Mesendoderm (in vitro differentiated cells): Measurements from ENCODE around the gene PCDHB12.
A peak's percentile ranks its signal among the peaks of the same experiment; 100 is the strongest.
"Not testable (repeated sequence)": the region's sequence is repeated elsewhere in the genome, so short reads cannot be mapped to it uniquely, and the experiment has no call there.

Experiments used
- DNase-seq: peaks from one replicate; pipeline ENCODE4 v3.0.0; 2013
- H2AK5ac ChIP-seq: 2 replicates; pipeline ENCODE4 v1.6.1; 2013; ENCODE audit warnings: low read length, inconsistent platforms
- H2BK120ac ChIP-seq: 2 replicates; pipeline ENCODE4 v1.6.1; 2013; ENCODE audit warnings: low read depth, mild to moderate bottlenecking, low read length, moderate library complexity, mixed read lengths
- H2BK15ac ChIP-seq: replicated peaks from 2 replicates; pipeline ENCODE4 v1.6.1; 2013; ENCODE audit warnings: low read depth, mild to moderate bottlenecking, moderate library complexity
- H2BK5ac ChIP-seq: 2 replicates; pipeline ENCODE4 v1.6.1; 2013; ENCODE audit warnings: low read length, inconsistent platforms
- H3K18ac ChIP-seq: 2 replicates; pipeline ENCODE4 v1.6.1; 2013; ENCODE audit warnings: mild to moderate bottlenecking, low read length, mixed read lengths
- H3K23ac ChIP-seq: one replicate; pipeline ENCODE4 v1.6.1; 2013; ENCODE audit warnings: low read length
- H3K27ac ChIP-seq: 2 replicates; pipeline ENCODE4 v1.5.1; 2013; ENCODE audit warnings: low read depth, mild to moderate bottlenecking, inconsistent platforms, low read length, moderate library complexity
- H3K27me3 ChIP-seq: 2 replicates; pipeline ENCODE4 v1.6.1; 2013; ENCODE audit warnings: low read length, control low read depth, mild to moderate bottlenecking, inconsistent platforms; ENCODE audit not compliant: insufficient read depth, poor library complexity
- H3K36me3 ChIP-seq: 2 replicates; pipeline ENCODE4 v1.6.1; 2013; ENCODE audit warnings: low read length, inconsistent platforms; ENCODE audit not compliant: control insufficient read depth, insufficient read depth
- H3K4ac ChIP-seq: one replicate; pipeline ENCODE4 v1.6.1; 2013; ENCODE audit warnings: low read depth, mild to moderate bottlenecking, low read length, moderate library complexity
- H3K4me1 ChIP-seq: 2 replicates; pipeline ENCODE4 v1.6.1; 2013; ENCODE audit warnings: low read depth, low read length, inconsistent platforms; ENCODE audit not compliant: control insufficient read depth
- H3K4me2 ChIP-seq: 2 replicates; pipeline ENCODE4 v1.6.1; 2013; ENCODE audit warnings: low read length
- H3K4me3 ChIP-seq: 2 replicates; pipeline ENCODE4 v1.5.1; 2013; ENCODE audit warnings: mild to moderate bottlenecking, low read length
- H3K56ac ChIP-seq: one replicate; pipeline ENCODE4 v1.6.1; 2013; ENCODE audit warnings: low read length
- H3K79me1 ChIP-seq: 2 replicates; pipeline ENCODE4 v1.6.1; 2013; ENCODE audit warnings: low read length, inconsistent platforms
- H3K79me2 ChIP-seq: 2 replicates; pipeline ENCODE4 v1.6.1; 2013; ENCODE audit warnings: mild to moderate bottlenecking, low read length; ENCODE audit not compliant: control insufficient read depth, insufficient read depth
- H3K9ac ChIP-seq: 2 replicates; pipeline ENCODE4 v1.6.1; 2013; ENCODE audit warnings: low read length, inconsistent platforms
- H4K5ac ChIP-seq: one replicate; pipeline ENCODE4 v1.6.1; 2013; ENCODE audit warnings: low read length
- H4K8ac ChIP-seq: one replicate; pipeline ENCODE4 v1.6.1; 2013; ENCODE audit warnings: low read depth, mild to moderate bottlenecking, control low read depth, low read length, moderate library complexity
- WGBS: extraction: QIAGEN DNeasy Blood & Tissue Kit; methylation state at CpG from one replicate; pipeline ENCODE4 v1.1.7; 2013; ENCODE audit warnings: low lambda C conversion rate, missing lambda C conversion rate; ENCODE audit not compliant: insufficient coverage; ENCODE audit errors: extremely low coverage; 5-methylcytosine and 5-hydroxymethylcytosine counted together

PCDHB12 gene

GRCh38 chr5:141241496-141241895, 33.0 kb downstream of the PCDHB12 start:
- H3K4ac ChIP-seq: no peak overlapping the region
- DNase-seq: no peak
- no peaks in the 10 kb centered on the region for H3K27me3 ChIP-seq
- H2BK5ac ChIP-seq: no peak overlapping the region
- H3K4me2 ChIP-seq: no peak overlapping the region
- no peaks in the 10 kb centered on the region for H3K79me1 ChIP-seq
- H4K8ac ChIP-seq: no peak overlapping the region
- no peak overlapping the region for H4K5ac ChIP-seq
- no CpG with 5 or more reads among the region's 43 CpGs for WGBS
- H2BK15ac ChIP-seq: no peak overlapping the region
- H2BK120ac ChIP-seq: no peak overlapping the region
- no peak overlapping the region for H3K9ac ChIP-seq
- H2AK5ac ChIP-seq: no peak overlapping the region
- H3K4me1 ChIP-seq: no peaks in the 10 kb centered on the region
- H3K23ac ChIP-seq: no peak overlapping the region
- no peak overlapping the region for H3K4me3 ChIP-seq
- H3K79me2 ChIP-seq: no peaks in the 10 kb centered on the region
- H3K18ac ChIP-seq: no peak overlapping the region
- H3K27ac ChIP-seq: no peak overlapping the region
- H3K56ac ChIP-seq: no peak overlapping the region
- no peaks in the 10 kb centered on the region for H3K36me3 ChIP-seq

- Histone ChIP-seq H2BK120ac (no peak within 1 kb of the TSS), H3K4me3 (peak within 1 kb of the TSS; percentile 37), H3K27ac (no peak within 1 kb of the TSS), H2BK15ac (no peak within 1 kb of the TSS), H3K36me3 (no peaks in the 10 kb centered on the region), H3K18ac (no peak within 1 kb of the TSS), H3K4me1 (no peaks in the 10 kb centered on the region), H3K23ac (no peak within 1 kb of the TSS), H3K56ac (peak within 1 kb of the TSS; percentile 77), H2AK5ac (no peak within 1 kb of the TSS), H3K79me1 (no peaks in the 10 kb centered on the region), H3K4me2 (peak within 1 kb of the TSS; percentile 5), H3K27me3 (no peaks in the 10 kb centered on the region), H3K4ac (no peak within 1 kb of the TSS), H2BK5ac (no peak within 1 kb of the TSS), H4K5ac (no peak within 1 kb of the TSS), H4K8ac (no peak within 1 kb of the TSS), H3K79me2 (no peaks in the 10 kb centered on the region), H3K9ac (peak within 1 kb of the TSS; percentile 55)
- no CpG with 5 or more reads among the region's 16 CpGs for WGBS
- DNase-seq: peak; percentile 82
These were observed 36.8 kb downstream of the PCDHB12 start, which contains the start of gene PCDHB15 for GRCh38 chr5:141245250-141245717. Gene PCDHB15 (plus strand): TSS chr5:141245395. CDS start chr5:141245579, 184 bp downstream.

- not testable (repeated sequence) for H3K56ac ChIP-seq, H4K5ac ChIP-seq, H3K79me1 ChIP-seq, H3K4me2 ChIP-seq, H2BK120ac ChIP-seq, H3K4ac ChIP-seq, H3K4me1 ChIP-seq, H3K36me3 ChIP-seq, H2AK5ac ChIP-seq, H3K23ac ChIP-seq, H2BK5ac ChIP-seq, DNase-seq, H2BK15ac ChIP-seq, H3K79me2 ChIP-seq, H4K8ac ChIP-seq, H3K9ac ChIP-seq, H3K27ac ChIP-seq, H3K4me3 ChIP-seq, H3K27me3 ChIP-seq, H3K18ac ChIP-seq
- WGBS: no CpG with 5 or more reads among the region's 42 CpGs
These were observed 38.5 kb downstream of the PCDHB12 start for GRCh38 chr5:141246971-141247370.

- H3K9ac ChIP-seq, H3K4me3 ChIP-seq, H3K23ac ChIP-seq, H2AK5ac ChIP-seq, H2BK120ac ChIP-seq, H3K4me1 ChIP-seq, H3K27ac ChIP-seq, H2BK5ac ChIP-seq, H3K4me2 ChIP-seq, H3K18ac ChIP-seq, H3K56ac ChIP-seq, H3K79me2 ChIP-seq, H3K79me1 ChIP-seq, H2BK15ac ChIP-seq, H3K36me3 ChIP-seq, DNase-seq, H4K5ac ChIP-seq, H3K27me3 ChIP-seq, H3K4ac ChIP-seq, H4K8ac ChIP-seq: not testable (repeated sequence)
- no CpG with 5 or more reads among the region's 34 CpGs for WGBS
These were observed 38.9 kb downstream of the PCDHB12 start for GRCh38 chr5:141247434-141247833.

- H3K9ac ChIP-seq: no peak overlapping the region
- DNase-seq: peak; percentile 33
- H3K27ac ChIP-seq: no peak overlapping the region
- no peak overlapping the region for H2BK15ac ChIP-seq
- no peaks in the 10 kb centered on the region for H3K4me1 ChIP-seq
- H2AK5ac ChIP-seq: no peak overlapping the region
- no peaks in the 10 kb centered on the region for H3K27me3 ChIP-seq
- H3K23ac ChIP-seq: no peak overlapping the region
- no peak overlapping the region for H3K4me2 ChIP-seq
- H3K4me3 ChIP-seq: no peak overlapping the region
- no peak overlapping the region for H2BK5ac ChIP-seq
- H3K79me2 ChIP-seq: no peaks in the 10 kb centered on the region
- no peak overlapping the region for H2BK120ac ChIP-seq
- no peak overlapping the region for H4K5ac ChIP-seq
- H3K56ac ChIP-seq: no peak overlapping the region
- H3K18ac ChIP-seq: no peak overlapping the region
- no peak overlapping the region for H4K8ac ChIP-seq
- no peaks in the 10 kb centered on the region for H3K79me1 ChIP-seq
- H3K4ac ChIP-seq: no peak overlapping the region
- no peaks in the 10 kb centered on the region for H3K36me3 ChIP-seq
These were observed 42.1 kb downstream of the PCDHB12 start for GRCh38 chr5:141250576-141250975.

GRCh38 chr5:141258464-141258863, 49.9 kb downstream of the PCDHB12 start:
- Histone ChIP-seq H3K79me1 (no peaks in the 10 kb centered on the region), H3K9ac (no peak overlapping the region), H2BK120ac (no peak overlapping the region), H3K36me3 (no peaks in the 10 kb centered on the region), H4K5ac (no peak overlapping the region), H2BK15ac (no peak overlapping the region), H2BK5ac (no peak overlapping the region), H3K27ac (no peak overlapping the region), H3K4me2 (no peak overlapping the region), H3K79me2 (no peaks in the 10 kb centered on the region), H3K4ac (no peak overlapping the region), H3K4me3 (no peak overlapping the region), H3K23ac (no peak overlapping the region), H3K27me3 (no peaks in the 10 kb centered on the region), H3K18ac (no peak overlapping the region), H2AK5ac (no peak overlapping the region), H3K56ac (no peak overlapping the region), H4K8ac (no peak overlapping the region), H3K4me1 (no peaks in the 10 kb centered on the region)
- no peak for DNase-seq
